Kidney (tissue), 14 donors: ENCODE data around the gene MECR. TPM values are rescaled to one million over a fixed set of nuclear protein-coding genes. Genes with fewer than 3 reads are reported as not detected.

Source experiments
- DNase-seq, 5 donors: peaks; one replicate each; pipeline ENCODE4 v3.0.0-alpha.2; 2013 to 2020
- FAIRE-seq: peaks from 2 replicates; lab custom pipeline; 2012; peaks lifted over from hg19 to GRCh38; lab: Jason Lieb, UNC
- H3K27ac ChIP-seq, 2 donors: one replicate each; pipeline ENCODE4 v1.7.0; 2013; ENCODE audit warnings: low read depth in 2 of 2, low read length in 2 of 2, inconsistent platforms in 1 of 2
- H3K27me3 ChIP-seq: one replicate; pipeline ENCODE4 v1.7.1; 2013; ENCODE audit warnings: low read length, inconsistent platforms; ENCODE audit not compliant: control insufficient read depth, insufficient read depth
- H3K36me3 ChIP-seq, 3 donors: one replicate each; pipeline versions ENCODE4 v1.7.0 to v1.7.1; 2013; ENCODE audit warnings: low read length in 3 of 3, control low read depth in 1 of 3, inconsistent platforms in 1 of 3; ENCODE audit not compliant: insufficient read depth in 3 of 3, control insufficient read depth in 2 of 3
- H3K4me1 ChIP-seq, 3 donors: one replicate each; pipeline versions ENCODE4 v1.7.0 to v1.7.1; 2013; ENCODE audit warnings: low read length in 3 of 3, inconsistent platforms in 1 of 3, low read depth in 1 of 3; ENCODE audit not compliant: control insufficient read depth in 2 of 3, insufficient read depth in 2 of 3
- H3K4me3 ChIP-seq, 3 donors: one replicate each; pipeline versions ENCODE4 v1.7.0 to v1.8.1; 2013; ENCODE audit warnings: low read length in 3 of 3, control low read depth in 1 of 3, inconsistent platforms in 1 of 3
- H3K9ac ChIP-seq, 3 donors: one replicate each; pipeline versions ENCODE4 v1.7.0 to v1.7.1; 2013; ENCODE audit warnings: low read length in 3 of 3, control low read depth in 1 of 3, inconsistent platforms in 1 of 3
- H3K9me3 ChIP-seq, 3 donors: one replicate each; pipeline versions ENCODE4 v1.7.0 to v1.7.1; 2013; ENCODE audit warnings: low read length in 3 of 3, control low read depth in 1 of 3, inconsistent platforms in 1 of 3; ENCODE audit not compliant: control insufficient read depth in 2 of 3, insufficient read depth in 1 of 3
- CTCF ChIP-seq: IDR thresholded peaks from 3 replicates; pipeline ENCODE4 v1.5.1; 2012; ENCODE audit warnings: mild to moderate bottlenecking, moderate library complexity, borderline replicate concordance; ENCODE audit not compliant: insufficient read depth; ENCODE audit errors: extremely low read depth
- intact Hi-C: fragments of 100-400 bp; cut with DNase I; formaldehyde crosslinking; loops from one replicate; pipeline ENCODE4 v1.11.1; 2022
- polyA plus RNA-seq: library from polyadenylated mRNA; stranded (reverse); fragments of 350-450 nt; fragmentation: Illumina TruSeq; extraction: RNeasy Lipid Tissue Mini Kit (QIAGEN cat#74804); gene quantifications from one replicate; pipeline ENCODE4 v1.2.3, GENCODE V29; 2014; ENCODE audit warnings: low read depth, low replicate concordance; ENCODE audit not compliant: insufficient read depth
- total RNA-seq: library from RNA; stranded (reverse); fragmentation: NEBNext Ultra II Directional; extraction: Animal tissue kit (Norgen Biotek cat#: 25700); gene quantifications from one replicate; pipeline ENCODE4 v1.2.1, GENCODE V29; 2021
- donor health status: control.
- donor health status: control.
- donor health status: control.
- donor health status: control.
- donor health status: control.
- donor health status: DM: yes; HTN: yes; CAD: no.
- donor health status: Normal renal cell carcinoma (clear cell type).

MECR gene
- total and polyA plus RNA-seq, 2 donors from 2014 or later, result 27.7 to 42.6 TPM

GRCh38 chr1:29171521-29171920 is 59.2 kb downstream of the MECR start:
- Histone ChIP-seq H3K4me1 (peaks cover 0 to 33% (median 17%) of the 10 kb centered on the region in 3 donors), H3K27me3 (no peaks in the 10 kb centered on the region), H3K9ac (no peak overlapping the region), H3K9me3 (no peaks in the 10 kb centered on the region), H3K36me3 (peaks cover 0 to 4% (median 0%) of the 10 kb centered on the region in 3 donors), H3K27ac (no peak overlapping the region), H3K4me3 (no peak overlapping the region)
- DNase-seq, result no peak
- FAIRE-seq, result no peak
- no peak for TF ChIP-seq CTCF
- intact Hi-C loops, result no loop called here

DNA sequence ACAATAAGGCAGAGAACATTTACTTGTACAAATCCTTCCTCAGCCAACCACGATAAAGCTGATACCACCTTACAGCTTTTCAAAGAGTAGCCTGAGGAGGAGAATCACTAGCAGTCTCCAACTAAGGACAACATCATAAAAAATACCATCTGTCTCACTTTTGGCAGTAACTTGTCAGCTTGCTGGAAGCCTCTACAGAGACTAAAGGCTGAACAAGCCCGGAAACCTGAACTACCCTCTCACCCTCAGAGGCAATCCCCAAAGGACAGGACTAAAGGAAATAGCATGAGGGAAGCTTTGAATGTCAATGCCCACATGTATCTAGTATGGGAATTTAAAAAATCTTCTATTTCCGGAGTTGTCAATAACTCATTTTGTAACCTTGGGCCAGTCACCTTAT is 59.6 kb downstream of the MECR start:
- intact Hi-C loops, result no loop called here
- H3K9ac ChIP-seq, result no peak overlapping the region
- peaks cover 1 to 34% (median 20%) of the 10 kb centered on the region in 3 donors for H3K4me1 ChIP-seq

DNA sequence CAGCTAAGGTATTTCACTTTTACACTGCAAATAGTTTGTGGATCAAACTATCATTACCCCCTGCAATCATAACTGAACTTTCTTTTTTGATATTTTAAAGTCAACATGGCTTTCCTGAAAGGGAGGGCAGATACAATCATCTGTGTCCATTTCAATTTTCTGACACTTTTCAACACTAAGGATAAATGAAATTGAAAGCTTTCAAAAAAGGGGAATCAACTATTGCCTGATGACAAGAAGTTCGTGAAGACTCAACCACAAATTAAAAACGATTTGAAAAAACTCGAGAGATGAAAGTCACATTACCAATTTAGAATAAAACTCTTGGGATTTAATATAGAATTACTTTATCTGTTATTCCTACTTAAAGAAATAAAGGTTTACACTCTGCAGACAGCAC is 60.8 kb downstream of the MECR start:
- Histone ChIP-seq H3K4me3 (no peak overlapping the region), H3K27me3 (no peaks in the 10 kb centered on the region), H3K9me3 (no peaks in the 10 kb centered on the region), H3K9ac (no peak overlapping the region), H3K36me3 (peaks cover 0 to 13% (median 3%) of the 10 kb centered on the region in 3 donors), H3K4me1 (peaks cover 3 to 44% (median 28%) of the 10 kb centered on the region in 3 donors), H3K27ac (no peak overlapping the region)
- FAIRE-seq (no peak), DNase-seq (no peak)
- intact Hi-C loops, result no loop called here
- no peak for TF ChIP-seq CTCF

More for the DNA sequence above, 59.6 kb downstream of the MECR start:
- Histone ChIP-seq H3K27me3 (no peaks in the 10 kb centered on the region), H3K9me3 (no peaks in the 10 kb centered on the region), H3K36me3 (peaks cover 0 to 9% (median 1%) of the 10 kb centered on the region in 3 donors), H3K27ac (peak overlapping the region in 1 of 2 donors; percentile 37), H3K4me3 (no peak overlapping the region)
- FAIRE-seq, result no peak
- no peak for TF ChIP-seq CTCF
- DNase-seq, result peak in 1 of 5 donors; percentile 28

DNA sequence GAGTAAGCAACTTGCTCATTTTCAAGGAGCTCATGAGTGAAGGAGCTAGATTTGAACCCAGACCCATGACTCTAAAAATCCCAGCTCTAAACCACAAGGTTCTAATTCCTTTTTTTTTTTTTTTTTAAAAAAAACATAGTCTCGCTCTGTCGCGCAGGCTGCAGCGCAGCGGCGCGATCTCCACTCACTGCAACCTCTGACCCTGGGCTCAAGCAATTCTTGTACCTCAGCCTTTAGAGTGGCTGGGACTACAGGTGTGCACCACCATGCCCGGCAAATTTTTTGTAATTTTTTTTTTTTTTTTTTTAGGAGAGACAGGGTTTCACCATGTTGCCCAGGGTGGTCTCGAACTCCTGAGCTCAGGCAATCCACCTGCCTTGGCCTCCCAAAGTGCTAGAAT is 62.8 kb downstream of the MECR start:
- DNase-seq, result no peak
- Histone ChIP-seq H3K4me1 (peaks cover 3 to 62% (median 28%) of the 10 kb centered on the region in 3 donors), H3K27ac (no peak overlapping the region), H3K4me3 (no peak overlapping the region), H3K27me3 (no peaks in the 10 kb centered on the region), H3K9ac (no peak overlapping the region), H3K9me3 (no peaks in the 10 kb centered on the region), H3K36me3 (peaks cover 0 to 20% (median 3%) of the 10 kb centered on the region in 3 donors)
- TF ChIP-seq CTCF, result no peak
- FAIRE-seq, result no peak
- intact Hi-C loops, result no loop called here
